Body of pancreas (tissue), 4 donors: ENCODE measurements around the gene WLS. TPM values are rescaled to one million over a fixed set of nuclear protein-coding genes. Genes with fewer than 3 reads are reported as not detected.

ENCODE experiments used
- ATAC-seq: fragments of 150-250 bp; one replicate; pipeline ENCODE4 v1.9.1; 2016
- DNase-seq, 4 donors: peaks; one replicate each; pipeline ENCODE4 v3.0.0-alpha.2; 2019
- H3K27ac ChIP-seq, 4 donors: fragments of 200-600 bp; sonication (generic); 1 replicate in 3 of 4; 2 replicates in 1 of 4; pipeline versions ENCODE4 v1.5.1 to v1.6.1; 2016 to 2019; ENCODE audit warnings: mild to moderate bottlenecking in 1 of 4, mixed read lengths in 1 of 4, moderate library complexity in 1 of 4
- H3K27me3 ChIP-seq, 2 donors: fragments of 200-600 bp; sonication (generic); one replicate each; pipeline ENCODE4 v1.6.0; 2016; ENCODE audit warnings: mild to moderate bottlenecking in 1 of 2
- H3K36me3 ChIP-seq, 2 donors: fragments of 200-600 bp; sonication (generic); replicated peaks in 1 of 2; 2 replicates each; pipeline ENCODE4 v1.5.1; 2016; ENCODE audit warnings: low read depth in 2 of 2; ENCODE audit not compliant: insufficient read depth in 1 of 2
- H3K4me1 ChIP-seq: fragments of 200-600 bp; sonication (generic); one replicate; pipeline ENCODE4 v1.6.0; 2016
- H3K4me3 ChIP-seq, 2 donors: fragments of 200-600 bp; sonication (generic); 1 replicate in 1 of 2; 2 replicates in 1 of 2; pipeline ENCODE4 v1.5.1; 2016 to 2019
- H3K9me3 ChIP-seq, 3 donors: fragments of 200-600 bp; sonication (generic); 1 replicate in 2 of 3; 2 replicates in 1 of 3; pipeline ENCODE4 v1.5.1; 2016
- POLR2A ChIP-seq, 3 donors: fragments of 450-650 bp; IDR thresholded peaks; one replicate each; pipeline ENCODE4 v1.6.1; 2016; ENCODE audit warnings: antibody characterized with exemption in 3 of 3, mild to moderate bottlenecking in 2 of 3
- WGBS, 2 donors: methylation state at CpG; one replicate each; pipeline ENCODE4 v1.1.5; 2017; 5-methylcytosine and 5-hydroxymethylcytosine counted together
- intact Hi-C: fragments of 100-400 bp; cut with DNase I; formaldehyde crosslinking; loops from one replicate; pipeline ENCODE4 v1.15.1; 2023
- total RNA-seq, 2 donors: library from RNA; depleted of rRNA; stranded (reverse); fragments of >200 nt; gene quantifications; one replicate each; pipeline ENCODE4 v1.1.0, GENCODE V29; 2016
- TF ChIP-seq, protein P1 (sequence below), 7 experiments: fragments of 450-650 bp in 4 of 7; fragments of 200-600 bp in 3 of 7; sonication (generic) in 3 of 7; IDR thresholded peaks; one replicate each; pipeline ENCODE4 v1.5.1; 2016 to 2019; ENCODE audit warnings: antibody characterized with exemption in 7 of 7

The WLS gene
- total RNA-seq, 2 donors from 2014 or later, result 39.6 to 73.4 TPM

GRCh38 chr1:68230901-68231626 is 1.3 kb downstream of the WLS start:
- Histone ChIP-seq H3K27ac (peak overlapping the region; percentile 84 to 92 (median 90)), H3K27me3 (no peaks in the 10 kb centered on the region), H3K4me3 (peak overlapping the region; percentile 34 to 78), H3K9me3 (no peaks in the 10 kb centered on the region), H3K4me1 (peaks cover 35% of the 10 kb centered on the region), H3K36me3 (no peaks in the 10 kb centered on the region)
- intact Hi-C loops, result no loop called here
- peak in 2 of 3 donors; percentile 9 to 53 for TF ChIP-seq POLR2A (IDR thresholded peaks at IDR 0.05)
- TF ChIP-seq, protein P1, sequence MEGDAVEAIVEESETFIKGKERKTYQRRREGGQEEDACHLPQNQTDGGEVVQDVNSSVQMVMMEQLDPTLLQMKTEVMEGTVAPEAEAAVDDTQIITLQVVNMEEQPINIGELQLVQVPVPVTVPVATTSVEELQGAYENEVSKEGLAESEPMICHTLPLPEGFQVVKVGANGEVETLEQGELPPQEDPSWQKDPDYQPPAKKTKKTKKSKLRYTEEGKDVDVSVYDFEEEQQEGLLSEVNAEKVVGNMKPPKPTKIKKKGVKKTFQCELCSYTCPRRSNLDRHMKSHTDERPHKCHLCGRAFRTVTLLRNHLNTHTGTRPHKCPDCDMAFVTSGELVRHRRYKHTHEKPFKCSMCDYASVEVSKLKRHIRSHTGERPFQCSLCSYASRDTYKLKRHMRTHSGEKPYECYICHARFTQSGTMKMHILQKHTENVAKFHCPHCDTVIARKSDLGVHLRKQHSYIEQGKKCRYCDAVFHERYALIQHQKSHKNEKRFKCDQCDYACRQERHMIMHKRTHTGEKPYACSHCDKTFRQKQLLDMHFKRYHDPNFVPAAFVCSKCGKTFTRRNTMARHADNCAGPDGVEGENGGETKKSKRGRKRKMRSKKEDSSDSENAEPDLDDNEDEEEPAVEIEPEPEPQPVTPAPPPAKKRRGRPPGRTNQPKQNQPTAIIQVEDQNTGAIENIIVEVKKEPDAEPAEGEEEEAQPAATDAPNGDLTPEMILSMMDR (IDR thresholded peaks at IDR 0.05), result no peak
- ATAC-seq (peak; percentile 39), DNase-seq (peak; percentile 45 to 65 (median 63))
- WGBS, 2 donors, result 1% methylated on average over 47 to 62 of the region's 62 CpGs

DNA sequence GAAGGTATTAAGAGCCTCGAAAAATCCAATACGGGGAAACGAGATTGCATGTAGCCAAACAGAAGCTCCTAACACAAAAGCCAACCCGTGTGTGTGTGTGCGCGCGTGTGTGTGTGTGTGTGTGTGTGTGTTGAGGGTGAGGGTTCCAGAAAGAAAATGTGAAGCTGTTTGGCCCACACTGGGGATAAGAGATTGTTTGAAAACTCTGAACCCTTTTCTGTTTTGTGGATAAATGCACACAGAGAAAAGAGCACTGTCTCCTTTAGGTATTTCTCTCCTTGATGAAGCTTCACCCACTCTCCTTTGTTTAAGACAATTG is 1.9 kb downstream of the WLS start:
- Histone ChIP-seq H3K4me3 (peak overlapping the region; percentile 34 to 78), H3K4me1 (peaks cover 41% of the 10 kb centered on the region), H3K9me3 (no peaks in the 10 kb centered on the region), H3K27me3 (no peaks in the 10 kb centered on the region), H3K36me3 (no peaks in the 10 kb centered on the region), H3K27ac (peak overlapping the region; percentile 84 to 92 (median 90))
- DNase-seq (peak in 2 of 4 donors; percentile 28 to 37), ATAC-seq (no peak)
- 4 to 8% methylated on average over 7 of the region's 7 CpGs for WGBS, 2 donors
- intact Hi-C loops, result no loop called here
- no peak for TF ChIP-seq POLR2A (IDR thresholded peaks at IDR 0.05)
- TF ChIP-seq, protein P1 (IDR thresholded peaks at IDR 0.05), result no peak

DNA sequence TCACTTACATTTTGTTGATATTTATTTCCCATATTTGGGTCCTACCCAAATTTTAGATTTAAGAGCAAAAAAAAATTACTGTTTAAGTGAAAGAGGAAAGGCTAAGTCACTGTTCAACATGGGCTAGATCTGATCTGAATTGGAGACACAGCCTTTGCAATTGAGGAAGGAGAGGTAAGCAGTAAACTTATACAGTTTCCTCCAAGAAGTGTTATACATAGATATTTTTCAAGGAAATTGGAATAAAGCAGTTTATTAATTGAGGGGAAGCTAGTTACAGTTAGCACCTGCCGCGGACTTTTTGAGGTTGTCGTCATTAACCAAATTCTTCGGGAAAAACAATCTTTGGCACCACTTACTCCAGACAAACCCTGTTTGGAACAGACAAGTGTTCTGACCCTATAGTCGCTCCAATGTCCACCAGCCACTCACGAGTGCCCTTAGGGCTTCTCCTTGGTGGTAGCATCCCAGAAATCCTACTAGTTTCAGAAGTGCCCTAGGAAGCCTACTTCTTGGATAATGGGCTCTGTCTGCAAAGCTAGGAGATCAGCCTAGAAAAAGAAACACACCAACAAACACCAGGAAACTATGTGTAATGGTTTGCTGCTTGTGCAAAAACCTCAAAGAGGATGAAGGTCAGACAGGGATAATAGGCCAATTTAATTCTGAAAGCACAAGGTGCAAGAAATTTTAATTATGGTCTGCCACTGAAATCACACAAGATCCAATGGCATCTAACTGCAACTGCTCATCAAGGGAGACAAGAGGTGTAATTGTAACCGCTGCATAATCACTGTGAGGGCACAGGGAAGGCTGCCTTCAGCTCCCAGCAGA is 2.5 kb downstream of the WLS start:
- Histone ChIP-seq H3K4me1 (peaks cover 44% of the 10 kb centered on the region), H3K27me3 (no peaks in the 10 kb centered on the region), H3K36me3 (no peaks in the 10 kb centered on the region), H3K27ac (peak overlapping the region; percentile 3 to 92 (median 90)), H3K4me3 (peak overlapping the region in 1 of 2 donors; percentile 34), H3K9me3 (no peaks in the 10 kb centered on the region)
- 8 to 14% methylated on average over 7 of the region's 7 CpGs for WGBS, 2 donors
- DNase-seq (no peak), ATAC-seq (no peak)
- intact Hi-C loops, result no loop called here
- TF ChIP-seq, protein P1 (IDR thresholded peaks at IDR 0.05), result no peak
- no peak for TF ChIP-seq POLR2A (IDR thresholded peaks at IDR 0.05)

DNA sequence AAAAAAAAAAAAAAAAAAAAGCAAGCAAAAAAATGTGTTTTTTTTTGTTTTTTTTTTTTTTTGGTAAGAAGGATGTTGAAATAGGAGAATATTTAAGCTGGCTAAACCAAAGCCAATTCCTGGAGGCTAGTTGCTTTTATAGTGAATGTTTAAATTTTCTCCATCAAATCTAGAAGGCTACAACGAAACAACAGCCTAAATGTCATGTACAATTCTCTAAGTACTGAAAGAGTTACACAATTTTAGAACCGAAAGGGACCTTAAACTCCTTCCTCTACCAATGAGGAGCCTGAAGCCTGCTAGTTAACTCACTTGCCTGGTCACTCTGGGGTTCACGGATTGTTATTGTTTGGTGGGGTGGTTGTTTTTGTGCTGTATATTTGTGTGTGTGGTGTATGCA is 3.5 kb downstream of the WLS start:
- Histone ChIP-seq H3K4me3 (no peak overlapping the region), H3K27ac (peak overlapping the region; percentile 52 to 92 (median 90)), H3K27me3 (no peaks in the 10 kb centered on the region), H3K36me3 (no peaks in the 10 kb centered on the region), H3K4me1 (peaks cover 55% of the 10 kb centered on the region), H3K9me3 (no peaks in the 10 kb centered on the region)
- WGBS, 2 donors, result 10 to 12% methylated on average over 3 of the region's 3 CpGs
- TF ChIP-seq POLR2A (IDR thresholded peaks at IDR 0.05), result no peak
- DNase-seq, result no peak
- intact Hi-C loops, result no loop called here
- no peak for ATAC-seq

- H3K4me1 ChIP-seq, result peaks cover 61% of the 10 kb centered on the region
- H3K9me3 ChIP-seq, result no peaks in the 10 kb centered on the region
- H3K27ac ChIP-seq, result peak overlapping the region in 1 of 4 donors; percentile 70
- H3K27me3 ChIP-seq, result no peaks in the 10 kb centered on the region
- intact Hi-C loops, result no loop called here
- H3K4me3 ChIP-seq, result no peak overlapping the region
- ATAC-seq, result no peak
- no peak for DNase-seq
- TF ChIP-seq POLR2A (IDR thresholded peaks at IDR 0.05), result no peak
- TF ChIP-seq, protein P1 (IDR thresholded peaks at IDR 0.05), result no peak
- no peaks in the 10 kb centered on the region for H3K36me3 ChIP-seq
Observed at GRCh38 chr1:68227598-68227997, 4.7 kb downstream of the WLS start.
